ENCODE results near the gene SNRNP70. TPM values are rescaled to one million over a fixed set of nuclear protein-coding genes. Genes with fewer than 3 reads are reported as not detected.
A peak's percentile ranks its signal among the peaks of the same experiment; 100 is the strongest.

The SNRNP70 gene
- total and polyA plus RNA-seq, 7 donors: 83.2 to 133 (median 101) TPM

- ATAC-seq (no peak), DNase-seq (no peak)
- Histone ChIP-seq H3K27ac (no peak overlapping the region), H3K36me3 (ENCODE audit: insufficient read depth in 1 of 2, low read depth in 1 of 2) (no peaks in the 10 kb centered on the region), H3K4me1 (peaks cover 31% of the 10 kb centered on the region), H3K27me3 (ENCODE audit: insufficient read depth in 3 of 3, low read length in 2 of 3) (no peaks in the 10 kb centered on the region), H3K4me3 (no peak overlapping the region), H3K9me3 (no peaks in the 10 kb centered on the region)
- intact Hi-C loops (cut with DNase I): loop anchor here (5.0 kb wide), 1 partner anchor 36 kb away; no protein-coding TSS in a partner anchor
- TF ChIP-seq CTCF (IDR thresholded peaks at IDR 0.05): no peak
- WGBS, 3 donors: 53 to 83% (median 62%) methylated on average over 1 of the region's 1 CpG
Observed at GRCh38 chr19:49116544-49116943, 31.3 kb downstream of the SNRNP70 start.

GRCh38 chr19:49117677-49118564 lies 32.7 kb downstream of the SNRNP70 start:
- intact Hi-C loops (cut with DNase I): loop anchor here (5.0 kb wide), 1 partner anchor 34 kb away; no protein-coding TSS in a partner anchor
- Histone ChIP-seq H3K9me3 (no peaks in the 10 kb centered on the region), H3K4me1 (peaks cover 31% of the 10 kb centered on the region), H3K27ac (peak overlapping the region; percentile 98), H3K27me3 (ENCODE audit: insufficient read depth in 3 of 3, low read length in 2 of 3) (no peaks in the 10 kb centered on the region), H3K4me3 (peak overlapping the region; percentile 85), H3K36me3 (ENCODE audit: insufficient read depth in 1 of 2, low read depth in 1 of 2) (no peaks in the 10 kb centered on the region)
- 56 to 59% (median 58%) methylated on average over 23 to 26 of the region's 26 CpGs for WGBS, 3 donors
- ATAC-seq (no peak), DNase-seq (no peak)
- no peak for TF ChIP-seq CTCF (IDR thresholded peaks at IDR 0.05)

GRCh38 chr19:49118565-49119410 lies 33.5 kb downstream of the SNRNP70 start, which contains the start of gene C19orf73:
TSS of gene C19orf73 (minus strand) at chr19:49119143. CDS start at chr19:49119022, 121 bp downstream.
- 1% methylated on average over 54 to 85 of the region's 85 CpGs for WGBS, 3 donors
- intact Hi-C loops (cut with DNase I): loop anchor here (5.0 kb wide), 1 partner anchor 34 kb away; no protein-coding TSS in a partner anchor
- ATAC-seq: peak; percentile 91 to 94 (median 93)
- TF ChIP-seq CTCF (IDR thresholded peaks at IDR 0.05): no peak
- Histone ChIP-seq H3K4me3 (peak within 1 kb of the TSS; percentile 85), H3K4me1 (peaks cover 27% of the 10 kb centered on the region), H3K27me3 (ENCODE audit: insufficient read depth in 3 of 3, low read length in 2 of 3) (no peaks in the 10 kb centered on the region), H3K27ac (peak within 1 kb of the TSS; percentile 98), H3K36me3 (ENCODE audit: insufficient read depth in 1 of 2, low read depth in 1 of 2) (no peaks in the 10 kb centered on the region), H3K9me3 (no peaks in the 10 kb centered on the region)
- DNase-seq: peak; percentile 95 to 98

GRCh38 chr19:49119411-49120324 lies 34.4 kb downstream of the SNRNP70 start, which contains the start of gene PPFIA3:
TSS of gene PPFIA3 (plus strand) at chr19:49119544. CDS start at chr19:49127874, 8,330 bp downstream.
- DNase-seq (peak; percentile 72 to 84), ATAC-seq (peak; percentile 64 to 72 (median 66))
- H3K36me3 ChIP-seq (ENCODE audit: insufficient read depth in 1 of 2, low read depth in 1 of 2): no peaks in the 10 kb centered on the region
- TF ChIP-seq CTCF (IDR thresholded peaks at IDR 0.05): no peak
- no peaks in the 10 kb centered on the region for H3K9me3 ChIP-seq
- no peaks in the 10 kb centered on the region for H3K27me3 ChIP-seq (ENCODE audit: insufficient read depth in 3 of 3, low read length in 2 of 3)
- intact Hi-C loops (cut with DNase I): loop anchor here (5.0 kb wide), 1 partner anchor 33 kb away; no protein-coding TSS in a partner anchor
- peaks cover 25% of the 10 kb centered on the region for H3K4me1 ChIP-seq
- 0 to 1% (median 1%) methylated on average over 53 to 90 of the region's 90 CpGs for WGBS, 3 donors
- peak within 1 kb of the TSS; percentile 98 for H3K27ac ChIP-seq
- peak within 1 kb of the TSS; percentile 85 for H3K4me3 ChIP-seq
